ENCODE measurements around the gene FLT3LG. TPM values are rescaled to one million over a fixed set of nuclear protein-coding genes. Genes with fewer than 3 reads are reported as not detected.

Gene FLT3LG
- total RNA-seq, 2 donors from 2014 or later = 2.9 to 10.7 TPM

- whole genome bisulfite sequencing = 97% methylated on average over 36 of the region's 37 CpGs
- TF ChIP-seq POLR2A (IDR thresholded peaks at IDR 0.05) (no peak), POLR2AphosphoS5 (IDR thresholded peaks at IDR 0.05) (no peak), CTCF (IDR thresholded peaks at IDR 0.05) (no peak)
Observed at GRCh38 chr19:49461656-49462055, 12.4 kb upstream of the FLT3LG start.

GRCh38 chr19:49462492-49462891 is 11.5 kb upstream of the FLT3LG start:
- no peaks in the 10 kb centered on the region for H3K36me3 ChIP-seq
- no peak for DNase-seq (ENCODE audit: low spot score)

More at GRCh38 chr19:49461656-49462055, 12.4 kb upstream of the FLT3LG start:
- Histone ChIP-seq H3K27ac (no peak overlapping the region), H3K9me3 (no peaks in the 10 kb centered on the region), H3K36me3 (no peaks in the 10 kb centered on the region), H3K4me3 (no peak overlapping the region), H3K4me1 (replicated peaks) (no peaks in the 10 kb centered on the region), H3K27me3 (replicated peaks; ENCODE audit: insufficient read depth) (no peaks in the 10 kb centered on the region)
- intact Hi-C loops (cut with DNase I) = no loop called here
- no peak for DNase-seq (ENCODE audit: low spot score)

GRCh38 chr19:49463960-49464740 is 9.9 kb upstream of the FLT3LG start:
- TF ChIP-seq POLR2AphosphoS5 (IDR thresholded peaks at IDR 0.05) = no peak
- no peak for TF ChIP-seq POLR2A (IDR thresholded peaks at IDR 0.05)
- TF ChIP-seq CTCF (IDR thresholded peaks at IDR 0.05) = no peak
- H3K27me3 ChIP-seq (replicated peaks; ENCODE audit: insufficient read depth) = no peaks in the 10 kb centered on the region
- intact Hi-C loops (cut with DNase I) = no loop called here
- H3K36me3 ChIP-seq = no peaks in the 10 kb centered on the region
- H3K9me3 ChIP-seq = no peaks in the 10 kb centered on the region
- no peak for DNase-seq (ENCODE audit: low spot score)
- H3K4me3 ChIP-seq = no peak overlapping the region
- no peaks in the 10 kb centered on the region for H3K4me1 ChIP-seq (replicated peaks)
- H3K27ac ChIP-seq = no peak overlapping the region
- WGBS = 92% methylated on average over 38 of the region's 39 CpGs

More at GRCh38 chr19:49462492-49462891, 11.5 kb upstream of the FLT3LG start:
- H3K4me1 ChIP-seq (replicated peaks) = no peaks in the 10 kb centered on the region
- H3K27me3 ChIP-seq (replicated peaks; ENCODE audit: insufficient read depth) = no peaks in the 10 kb centered on the region
- H3K4me3 ChIP-seq = no peak overlapping the region
- no peak for TF ChIP-seq POLR2A (IDR thresholded peaks at IDR 0.05)
- TF ChIP-seq POLR2AphosphoS5 (IDR thresholded peaks at IDR 0.05) = no peak
- TF ChIP-seq CTCF (IDR thresholded peaks at IDR 0.05) = no peak
- intact Hi-C loops (cut with DNase I) = no loop called here
- WGBS = 95% methylated on average over 12 of the region's 12 CpGs
- H3K9me3 ChIP-seq = no peaks in the 10 kb centered on the region
- no peak overlapping the region for H3K27ac ChIP-seq

GRCh38 chr19:49465371-49465770 is 8.6 kb upstream of the FLT3LG start:
- no peak for DNase-seq (ENCODE audit: low spot score)
- TF ChIP-seq POLR2A (IDR thresholded peaks at IDR 0.05) = no peak
- TF ChIP-seq POLR2AphosphoS5 (IDR thresholded peaks at IDR 0.05) = no peak
- no peak for TF ChIP-seq CTCF (IDR thresholded peaks at IDR 0.05)
- H3K4me3 ChIP-seq = no peak overlapping the region
- H3K27me3 ChIP-seq (replicated peaks; ENCODE audit: insufficient read depth) = no peaks in the 10 kb centered on the region
- H3K36me3 ChIP-seq = no peaks in the 10 kb centered on the region
- H3K4me1 ChIP-seq (replicated peaks) = no peaks in the 10 kb centered on the region
- intact Hi-C loops (cut with DNase I) = no loop called here
- no peak overlapping the region for H3K27ac ChIP-seq
- H3K9me3 ChIP-seq = no peaks in the 10 kb centered on the region
- WGBS = 97% methylated on average over 3 of the region's 3 CpGs

- WGBS = 47% methylated on average over 19 of the region's 19 CpGs
- Histone ChIP-seq H3K4me1 (replicated peaks) (no peaks in the 10 kb centered on the region), H3K27ac (peak overlapping the region; percentile 78 to 80), H3K27me3 (replicated peaks; ENCODE audit: insufficient read depth) (no peaks in the 10 kb centered on the region), H3K9me3 (no peaks in the 10 kb centered on the region), H3K4me3 (peak overlapping the region in 1 of 2 donors; percentile 3), H3K36me3 (no peaks in the 10 kb centered on the region)
- peak; percentile 86 for DNase-seq (ENCODE audit: low spot score)
- TF ChIP-seq POLR2AphosphoS5 (IDR thresholded peaks at IDR 0.05) = peak; percentile 92
- TF ChIP-seq CTCF (IDR thresholded peaks at IDR 0.05) = peak in 2 of 4 experiments; percentile 27 to 43
- peak; percentile 73 for TF ChIP-seq POLR2A (IDR thresholded peaks at IDR 0.05)
- intact Hi-C loops (cut with DNase I) = no loop called here
Observed at GRCh38 chr19:49468199-49468598, 5.8 kb upstream of the FLT3LG start.

All from prostate gland (tissue), 2 donors.